ENCODE measurements around the gene ZBTB49.

The ZBTB49 gene

GRCh38 chr4:4284827-4285618, 5.0 kb upstream of the ZBTB49 start:
- DNase-seq: no peak

DNA sequence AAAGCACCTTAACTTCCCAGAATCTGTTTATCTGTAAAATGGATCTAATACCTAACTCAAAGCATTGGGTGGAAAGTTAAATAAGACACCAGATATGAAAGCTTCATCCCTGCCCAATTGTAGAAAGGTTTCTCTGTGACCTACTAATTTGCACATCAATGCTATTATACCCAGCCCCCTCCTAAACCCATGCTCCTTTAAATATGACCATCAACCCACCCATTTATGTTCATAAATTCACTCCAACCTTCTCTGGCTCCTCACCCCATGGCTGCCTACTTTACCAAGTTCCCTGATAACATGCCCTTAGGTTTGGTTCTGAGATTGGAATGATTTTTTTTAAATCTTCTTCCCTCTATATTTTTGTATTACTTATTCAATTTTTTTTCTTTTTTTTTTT, 2.0 kb upstream of the ZBTB49 start:
- DNase-seq: no peak

- DNase-seq: no peak
These were observed 996 bp upstream of the ZBTB49 start for GRCh38 chr4:4289055-4289454.

DNA sequence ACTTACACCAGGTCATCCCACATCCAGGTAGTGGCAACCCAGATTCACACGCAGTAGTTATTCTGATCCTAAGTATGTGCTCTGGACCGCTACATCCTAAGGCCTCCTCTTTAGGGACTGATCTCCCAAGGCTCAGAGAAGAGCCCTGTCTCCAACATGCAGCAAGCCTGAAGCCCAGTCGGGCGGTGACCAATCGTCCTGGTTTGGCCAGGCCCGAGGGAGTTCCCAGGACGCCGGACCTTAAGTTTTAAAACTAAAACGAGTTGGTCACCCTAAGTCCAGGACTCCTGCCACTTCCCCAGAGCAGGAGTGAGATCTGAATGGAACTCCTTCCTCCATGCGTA, 482 bp upstream of the ZBTB49 start:
- no peak for DNase-seq

- no peak for DNase-seq
These were observed 3.2 kb downstream of the ZBTB49 start for GRCh38 chr4:4293279-4293678.

DNA sequence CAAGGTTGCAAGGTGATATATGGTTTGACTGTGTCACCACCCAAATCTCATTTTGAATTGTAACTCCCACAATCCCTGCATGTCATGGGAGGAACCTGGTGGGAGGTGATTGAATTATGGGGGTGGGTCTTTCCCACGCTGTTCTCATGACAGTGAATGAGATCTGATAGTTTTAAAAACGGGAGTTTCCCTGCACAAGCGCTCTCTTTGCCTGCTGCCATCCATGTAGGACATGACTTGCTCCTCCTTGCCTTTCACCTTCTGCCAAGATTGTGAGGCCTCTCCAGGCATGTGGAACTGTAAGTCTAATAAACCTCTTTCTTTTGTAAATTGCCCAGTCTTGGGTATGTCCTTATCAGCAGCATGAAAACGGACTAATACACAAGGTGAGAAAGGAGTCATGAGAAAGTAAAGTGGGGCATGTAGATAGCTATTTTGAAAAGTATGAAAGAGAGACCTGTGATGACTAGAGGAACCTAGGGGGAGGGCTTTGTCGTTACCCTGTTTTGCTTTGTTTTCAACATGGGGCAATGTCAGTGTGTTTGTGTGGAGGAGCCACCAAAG, 6.3 kb downstream of the ZBTB49 start:
- DNase-seq: no peak

DNA sequence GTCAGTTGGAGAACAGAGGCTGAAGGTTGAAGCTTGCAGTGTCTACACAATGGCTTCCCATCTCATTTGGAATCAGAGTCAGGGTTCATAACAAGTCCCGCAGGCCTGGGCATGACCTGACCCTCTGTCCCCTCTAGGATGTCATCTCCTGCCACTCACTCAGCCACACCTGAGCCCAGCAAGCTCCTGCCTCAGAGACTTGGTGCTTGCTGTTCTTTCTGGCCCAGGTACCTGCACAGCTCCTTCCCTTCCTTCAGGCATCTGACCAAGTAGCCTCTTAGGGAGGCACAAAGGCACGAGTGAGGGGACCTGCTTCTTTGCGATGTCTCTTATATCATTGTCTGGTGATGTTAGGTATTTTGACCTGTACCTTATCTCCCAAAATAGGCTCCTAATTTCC, 9.0 kb downstream of the ZBTB49 start:
- DNase-seq: no peak

DNA sequence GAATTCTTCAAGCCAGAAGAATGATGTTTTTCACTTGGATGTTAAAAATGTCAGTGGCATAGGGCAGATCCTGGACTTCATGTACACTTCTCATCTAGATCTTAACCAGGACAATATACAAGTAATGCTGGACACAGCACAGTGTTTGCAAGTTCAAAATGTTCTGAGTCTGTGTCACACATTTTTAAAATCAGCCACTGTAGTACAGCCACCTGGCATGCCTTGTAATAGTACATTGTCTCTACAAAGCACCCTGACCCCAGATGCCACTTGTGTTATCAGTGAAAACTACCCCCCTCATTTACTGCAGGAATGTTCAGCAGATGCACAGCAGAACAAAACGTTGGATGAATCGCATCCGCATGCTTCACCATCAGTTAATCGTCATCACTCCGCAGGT, 11.9 kb downstream of the ZBTB49 start:
- no peak for DNase-seq

DNA sequence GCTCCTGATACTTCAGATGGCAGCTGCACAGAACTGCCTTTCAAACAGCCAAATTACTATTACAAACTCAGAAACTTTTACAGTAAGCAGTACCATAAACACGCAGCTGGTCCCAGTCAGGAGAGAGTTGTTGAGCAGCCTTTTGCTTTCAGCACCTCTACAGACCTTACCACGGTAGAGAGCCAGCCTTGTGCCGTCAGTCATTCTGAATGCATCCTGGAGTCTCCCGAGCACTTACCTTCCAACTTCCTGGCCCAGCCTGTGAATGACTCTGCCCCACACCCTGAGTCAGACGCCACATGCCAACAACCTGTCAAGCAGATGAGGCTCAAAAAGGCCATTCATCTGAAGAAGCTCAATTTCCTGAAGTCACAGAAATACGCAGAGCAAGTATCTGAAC, 12.4 kb downstream of the ZBTB49 start:
- DNase-seq: no peak

GRCh38 chr4:4306920-4307319, 16.9 kb downstream of the ZBTB49 start:
- DNase-seq: no peak

DNA sequence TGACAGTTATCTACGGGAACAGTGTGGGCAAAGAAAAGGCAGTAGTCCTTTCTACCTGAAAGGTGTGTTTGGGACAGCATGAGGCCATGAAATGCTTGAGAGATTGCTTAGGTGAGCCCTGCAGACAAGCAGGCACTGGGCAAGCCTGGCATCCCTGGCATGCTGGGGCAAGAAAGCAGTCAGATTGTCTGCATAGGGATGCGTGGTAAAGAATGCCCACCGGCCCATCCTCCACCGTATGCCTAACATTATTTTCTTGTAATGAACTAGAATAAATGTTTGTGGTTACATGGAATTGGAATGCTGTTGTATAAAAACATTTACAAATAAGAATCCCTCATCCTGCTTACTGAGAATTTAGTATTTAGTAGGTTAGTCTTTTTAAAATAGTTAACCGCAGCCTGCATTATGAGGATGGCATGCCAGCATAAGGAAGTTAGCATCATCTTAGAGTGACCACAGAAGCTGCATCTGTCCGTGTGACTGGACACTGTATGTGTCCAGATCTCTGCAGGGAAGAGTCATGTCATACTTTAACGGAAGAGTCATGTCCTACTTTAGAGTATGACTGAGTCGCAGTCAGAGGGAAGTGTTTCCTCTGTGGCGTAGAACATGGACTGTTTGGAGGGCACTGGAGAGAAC, 18.9 kb downstream of the ZBTB49 start:
- no peak for DNase-seq

DNA sequence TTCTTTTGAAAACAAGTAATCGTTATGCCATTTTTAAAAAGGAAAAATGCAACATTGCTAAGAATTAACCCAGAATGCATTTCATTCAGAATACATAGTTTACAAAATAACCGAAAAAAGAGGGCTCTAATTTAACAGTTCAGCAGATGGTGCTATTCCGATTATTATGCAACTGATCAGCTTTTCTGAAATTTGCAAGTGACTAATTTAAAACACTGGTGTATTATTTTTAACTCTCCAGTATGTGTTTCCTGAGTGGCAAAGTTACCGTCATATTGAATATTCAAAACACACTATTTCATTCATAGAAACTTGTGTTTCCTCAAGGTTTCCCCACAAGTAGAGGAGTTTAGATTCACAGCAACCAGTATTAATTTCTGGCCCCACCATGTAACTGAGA, 21.1 kb downstream of the ZBTB49 start:
- DNase-seq: no peak

DNA sequence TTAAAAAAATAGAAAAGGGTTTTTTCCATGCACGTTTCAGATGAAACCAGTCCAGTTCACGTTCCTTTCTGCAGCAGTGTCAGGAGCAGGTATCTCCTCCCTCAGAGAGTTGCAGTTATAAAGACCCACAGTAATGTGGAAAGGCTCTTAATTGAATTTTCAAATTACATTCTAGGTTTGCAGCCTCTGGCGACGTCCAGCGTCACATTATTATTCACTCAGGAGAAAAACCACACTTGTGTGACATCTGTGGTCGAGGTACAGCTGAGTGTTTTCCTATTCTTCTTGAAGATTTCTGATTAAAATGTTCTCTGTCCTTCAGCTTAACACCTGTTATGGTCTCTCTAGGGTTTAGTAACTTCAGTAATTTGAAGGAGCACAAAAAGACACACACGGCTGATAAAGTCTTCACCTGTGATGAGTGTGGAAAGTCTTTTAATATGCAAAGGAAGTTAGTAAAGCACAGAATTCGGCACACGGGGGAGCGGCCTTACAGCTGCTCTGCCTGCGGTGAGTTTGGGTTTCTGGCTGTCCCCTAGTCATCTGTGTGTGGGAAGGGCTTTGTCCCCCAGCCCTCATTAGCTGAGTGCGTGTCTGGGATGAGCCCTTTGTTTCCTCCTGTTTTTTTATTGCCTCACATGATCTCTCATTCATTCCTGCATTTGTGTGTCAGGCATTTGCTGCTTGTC, 25.6 kb downstream of the ZBTB49 start:
- no peak for DNase-seq

- DNase-seq: no peak
These were observed 26.1 kb downstream of the ZBTB49 start for GRCh38 chr4:4316150-4316495.

DNA sequence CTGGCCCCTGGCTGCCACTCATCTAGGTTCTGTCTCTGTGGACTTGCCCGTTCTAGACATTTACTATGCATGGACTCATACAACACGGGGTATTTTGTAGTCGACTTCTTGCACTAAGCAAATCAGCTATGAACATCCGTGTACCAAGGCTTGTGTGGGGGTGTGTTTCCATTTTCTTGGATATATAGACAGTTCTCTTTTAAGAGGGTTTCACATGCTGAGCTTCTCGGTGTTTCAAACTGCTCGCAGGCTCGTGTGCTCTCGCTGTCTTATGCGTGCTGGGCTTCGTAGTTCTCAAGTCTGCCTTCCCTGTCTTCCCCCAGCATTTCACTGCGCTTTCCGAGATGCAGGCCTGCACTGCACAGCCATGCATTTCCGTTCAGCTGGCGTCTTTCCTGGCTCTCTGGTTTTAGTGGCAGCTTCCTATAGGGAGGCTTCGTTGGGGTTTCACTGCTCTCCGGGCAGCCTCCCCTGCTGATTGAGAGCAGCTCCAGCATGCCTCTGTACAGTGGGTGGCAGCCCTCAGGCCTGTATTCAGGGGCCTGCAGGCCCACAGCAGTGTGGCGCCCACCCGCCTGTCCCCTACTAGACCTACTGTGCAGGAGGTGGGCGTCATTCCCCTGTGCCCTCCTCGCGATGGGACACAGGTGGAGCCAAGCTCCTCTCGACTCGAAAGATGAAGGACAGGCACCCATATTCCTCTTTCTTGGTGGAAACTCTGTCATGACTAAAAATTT, 27.6 kb downstream of the ZBTB49 start:
- DNase-seq: no peak

- DNase-seq: no peak
These were observed 30.5 kb downstream of the ZBTB49 start for GRCh38 chr4:4320528-4320927.

DNA sequence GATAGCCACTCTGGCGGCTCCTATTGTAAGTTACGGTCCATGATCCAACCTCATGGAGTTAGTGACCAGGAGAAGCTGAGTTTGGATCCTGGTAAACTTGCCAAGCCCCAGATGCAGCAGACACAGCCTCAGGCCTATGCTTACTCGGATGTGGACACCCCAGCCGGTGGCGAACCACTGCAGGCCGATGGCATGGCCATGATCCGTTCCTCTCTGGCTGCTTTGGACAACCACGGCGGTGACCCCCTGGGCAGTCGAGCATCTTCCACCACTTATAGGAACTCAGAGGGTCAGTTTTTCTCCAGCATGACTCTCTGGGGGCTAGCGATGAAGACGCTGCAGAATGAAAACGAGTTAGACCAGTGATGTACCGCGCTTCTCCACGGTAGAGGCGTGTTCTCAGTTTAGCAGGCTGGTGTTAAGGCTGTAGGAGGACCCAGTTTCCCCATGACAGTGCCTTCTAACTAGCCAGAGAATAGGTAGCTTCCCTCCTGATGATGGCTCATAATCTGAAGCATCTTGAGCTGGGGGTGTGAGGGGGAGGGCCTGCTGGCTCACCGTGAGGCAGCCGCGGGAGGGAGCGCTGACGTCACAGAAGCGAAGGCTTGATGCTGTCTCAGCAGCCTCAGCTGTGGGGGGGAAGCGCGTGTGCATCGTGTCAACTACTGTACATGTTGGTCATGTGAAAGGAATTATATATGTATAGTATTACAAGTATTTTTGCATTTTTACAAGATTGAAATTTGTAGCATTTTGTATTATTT, 31.1 kb downstream of the ZBTB49 start:
- DNase-seq: no peak

DNA sequence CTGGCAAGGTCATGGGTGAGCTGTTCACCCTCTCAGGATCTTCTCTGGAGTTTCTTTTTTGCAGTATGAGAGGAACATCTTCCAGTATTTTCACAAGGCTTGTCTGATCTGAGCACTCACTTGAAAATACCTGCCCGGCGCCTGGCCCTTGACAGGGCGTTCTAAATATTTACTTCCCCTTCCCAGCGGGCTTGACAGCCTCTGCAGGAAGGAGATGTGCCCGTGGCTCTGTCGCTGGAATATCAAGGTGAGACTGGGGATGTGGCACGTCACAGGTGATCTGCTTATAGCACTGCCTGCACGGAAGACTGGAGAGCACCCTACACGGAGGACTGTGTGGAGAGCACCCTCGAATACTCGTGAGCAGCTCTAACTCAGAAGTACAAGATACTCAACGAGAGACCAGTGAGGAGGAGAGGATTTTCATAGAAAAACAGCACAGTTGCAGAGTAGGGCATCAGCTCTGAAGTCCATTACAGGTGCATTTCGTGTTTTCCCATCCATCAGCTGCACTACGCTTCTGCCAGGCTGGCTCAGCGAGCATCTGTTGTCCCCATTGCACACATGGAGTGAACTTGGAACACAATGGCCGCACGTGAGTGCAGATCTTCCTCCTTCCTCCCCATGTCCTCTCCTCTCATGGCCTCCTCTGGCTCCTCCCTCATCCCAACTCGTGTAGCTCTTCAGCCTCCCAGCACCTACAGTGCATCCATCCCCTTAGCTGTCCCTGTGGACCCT, 32.1 kb downstream of the ZBTB49 start:
- no peak for DNase-seq

- DNase-seq: no peak
These were observed 33.9 kb downstream of the ZBTB49 start for GRCh38 chr4:4323705-4324534.

- DNase-seq: no peak
These were observed 35.3 kb downstream of the ZBTB49 start for GRCh38 chr4:4325321-4325720.

DNA sequence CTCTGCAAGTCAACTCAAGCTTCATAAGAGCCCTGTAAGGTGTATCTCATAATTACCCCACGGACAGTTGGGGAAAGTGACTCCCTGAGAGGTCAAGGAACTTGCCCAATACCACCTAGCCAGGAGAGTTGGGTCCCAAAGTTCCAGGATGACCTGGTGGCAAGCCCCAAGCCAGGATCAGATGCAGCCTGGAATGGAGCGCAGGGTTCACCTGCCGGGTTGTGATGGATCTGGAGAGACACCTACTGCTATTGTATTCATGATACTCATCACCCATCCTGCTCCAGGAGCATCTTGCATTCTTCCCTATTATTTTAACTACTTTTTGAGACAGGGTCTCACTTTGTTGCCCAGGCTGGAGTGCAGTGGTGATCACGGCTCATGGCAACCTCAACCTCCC, 36.1 kb downstream of the ZBTB49 start:
- DNase-seq: no peak
